COR-L47 (cell line): Measurements from ENCODE around the gene IMMP1L.

Experiments
- DNase-seq: peaks from one replicate; lab custom pipeline; 2025; lab: John Stamatoyannopoulos, UW

IMMP1L gene

GRCh38 chr11:31387379-31387778, 122.0 kb downstream of the IMMP1L start:
- no peak for DNase-seq

GRCh38 chr11:31383116-31383515, 126.3 kb downstream of the IMMP1L start:
- no peak for DNase-seq
